Esophagus squamous epithelium (tissue), 4 donors: ENCODE measurements around the gene KLHL7.

Experiments used
- POLR2A ChIP-seq, 4 donors: fragments of 450-650 bp; IDR thresholded peaks; one replicate each; pipeline ENCODE4 v1.6.1; 2017; ENCODE audit warnings: antibody characterized with exemption in 4 of 4, mild to moderate bottlenecking in 4 of 4, moderate library complexity in 3 of 4
- TF ChIP-seq, protein P1 (sequence below), 6 experiments: fragments of 450-650 bp in 4 of 6; fragments of 200-600 bp in 2 of 6; sonication (generic) in 2 of 6; IDR thresholded peaks; one replicate each; pipeline ENCODE4 v1.5.1; 2016 to 2019; ENCODE audit warnings: antibody characterized with exemption in 6 of 6, mild to moderate bottlenecking in 4 of 6, moderate library complexity in 4 of 6

DNA sequence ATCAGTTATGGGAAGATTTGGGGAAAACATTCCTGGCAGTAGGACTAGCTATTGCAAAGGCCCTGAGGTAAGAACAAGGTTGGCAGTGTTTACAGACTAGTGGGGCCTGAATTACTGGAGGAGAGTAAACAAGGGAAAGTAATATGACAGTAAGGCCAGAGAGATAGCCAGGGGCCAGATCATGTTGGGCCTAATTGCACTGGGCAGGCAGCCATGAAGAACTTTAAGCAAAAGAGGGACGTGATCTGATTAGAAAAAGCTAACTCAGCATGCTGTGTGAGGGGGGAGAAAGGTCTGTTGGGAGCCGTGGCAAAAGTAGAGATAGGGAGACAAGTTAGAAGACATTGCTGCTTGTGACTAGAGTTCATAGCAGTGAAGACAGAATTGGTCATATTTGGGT, 85.4 kb downstream of the KLHL7 start:
- TF ChIP-seq, protein P1, sequence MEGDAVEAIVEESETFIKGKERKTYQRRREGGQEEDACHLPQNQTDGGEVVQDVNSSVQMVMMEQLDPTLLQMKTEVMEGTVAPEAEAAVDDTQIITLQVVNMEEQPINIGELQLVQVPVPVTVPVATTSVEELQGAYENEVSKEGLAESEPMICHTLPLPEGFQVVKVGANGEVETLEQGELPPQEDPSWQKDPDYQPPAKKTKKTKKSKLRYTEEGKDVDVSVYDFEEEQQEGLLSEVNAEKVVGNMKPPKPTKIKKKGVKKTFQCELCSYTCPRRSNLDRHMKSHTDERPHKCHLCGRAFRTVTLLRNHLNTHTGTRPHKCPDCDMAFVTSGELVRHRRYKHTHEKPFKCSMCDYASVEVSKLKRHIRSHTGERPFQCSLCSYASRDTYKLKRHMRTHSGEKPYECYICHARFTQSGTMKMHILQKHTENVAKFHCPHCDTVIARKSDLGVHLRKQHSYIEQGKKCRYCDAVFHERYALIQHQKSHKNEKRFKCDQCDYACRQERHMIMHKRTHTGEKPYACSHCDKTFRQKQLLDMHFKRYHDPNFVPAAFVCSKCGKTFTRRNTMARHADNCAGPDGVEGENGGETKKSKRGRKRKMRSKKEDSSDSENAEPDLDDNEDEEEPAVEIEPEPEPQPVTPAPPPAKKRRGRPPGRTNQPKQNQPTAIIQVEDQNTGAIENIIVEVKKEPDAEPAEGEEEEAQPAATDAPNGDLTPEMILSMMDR (IDR thresholded peaks at IDR 0.05): no peak
- no peak for TF ChIP-seq POLR2A (IDR thresholded peaks at IDR 0.05)
